CD4-positive, alpha-beta T cell treated with Interleukin-10 for 1 hour (primary cell): Measurements from ENCODE around the gene DGKH.
"Not testable (repeated sequence)": the region's sequence is repeated elsewhere in the genome, so short reads cannot be mapped to it uniquely, and the experiment has no call there.

ENCODE experiments used
- DNase-seq: peaks from one replicate; pipeline ENCODE4 v3.0.0-alpha.2; 2020

DGKH gene

GRCh38 chr13:42116225-42116624 is 67.8 kb downstream of the DGKH start:
- DNase-seq, result no peak

- no peak for DNase-seq
Measured at GRCh38 chr13:42119041-42119440, 70.6 kb downstream of the DGKH start.

DNA sequence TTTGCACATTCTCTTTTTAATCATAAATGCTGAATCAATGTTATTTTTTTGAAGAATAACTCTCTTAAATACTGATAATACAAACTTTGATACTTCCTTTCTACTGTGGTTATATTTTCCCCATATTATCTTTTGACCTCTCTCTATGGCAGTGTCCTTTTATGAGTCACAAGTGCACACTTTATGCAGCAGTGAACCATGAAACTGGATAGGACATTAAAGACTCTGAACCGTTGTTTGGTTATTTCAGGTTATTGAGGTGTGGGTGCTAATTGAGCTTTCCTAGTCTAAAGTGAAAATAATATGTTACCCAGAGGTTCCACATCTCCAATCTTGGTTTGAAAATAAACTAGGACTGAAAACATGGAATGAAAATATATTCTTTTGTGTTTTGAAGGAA is 71.4 kb downstream of the DGKH start:
- no peak for DNase-seq

- DNase-seq, result no peak
Measured at GRCh38 chr13:42123600-42123999, 75.2 kb downstream of the DGKH start.

DNA sequence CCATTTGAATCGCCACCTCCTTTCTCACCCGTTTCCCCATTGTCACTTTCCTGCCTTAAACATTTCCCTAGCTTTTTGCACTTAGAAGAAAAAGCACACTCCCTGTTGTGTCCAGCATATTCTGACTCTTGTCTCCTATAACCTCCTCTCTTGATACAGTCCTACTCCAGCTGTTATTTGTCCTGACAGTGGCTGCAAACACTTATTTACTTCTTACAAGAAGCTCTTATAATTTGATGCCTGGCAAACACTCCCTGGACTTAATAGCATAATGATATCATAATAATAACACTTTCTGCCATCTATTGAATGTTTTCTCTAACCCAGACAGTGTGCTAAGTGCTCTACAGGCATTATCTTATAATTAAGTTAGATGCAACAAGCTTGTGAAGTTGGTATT is 76.6 kb downstream of the DGKH start:
- no peak for DNase-seq

DNA sequence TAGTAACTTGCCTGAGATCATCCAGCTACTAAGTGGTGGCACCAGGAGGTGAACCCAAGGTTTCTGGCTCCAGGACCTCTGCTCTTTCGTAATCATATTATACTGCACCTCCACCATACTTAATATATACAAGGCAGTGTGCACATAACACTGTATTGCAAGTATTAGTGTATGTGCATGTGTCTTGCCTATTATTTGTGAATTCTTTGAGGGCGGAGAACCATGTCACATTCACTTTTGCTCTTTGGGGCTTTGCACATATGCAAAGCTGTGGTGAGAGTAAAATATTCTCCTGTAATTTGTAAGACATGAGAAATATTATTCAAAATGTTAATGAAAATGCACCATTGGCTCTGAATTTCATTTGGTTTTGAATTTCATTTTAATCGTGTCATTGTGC is 78.6 kb downstream of the DGKH start:
- DNase-seq, result no peak

DNA sequence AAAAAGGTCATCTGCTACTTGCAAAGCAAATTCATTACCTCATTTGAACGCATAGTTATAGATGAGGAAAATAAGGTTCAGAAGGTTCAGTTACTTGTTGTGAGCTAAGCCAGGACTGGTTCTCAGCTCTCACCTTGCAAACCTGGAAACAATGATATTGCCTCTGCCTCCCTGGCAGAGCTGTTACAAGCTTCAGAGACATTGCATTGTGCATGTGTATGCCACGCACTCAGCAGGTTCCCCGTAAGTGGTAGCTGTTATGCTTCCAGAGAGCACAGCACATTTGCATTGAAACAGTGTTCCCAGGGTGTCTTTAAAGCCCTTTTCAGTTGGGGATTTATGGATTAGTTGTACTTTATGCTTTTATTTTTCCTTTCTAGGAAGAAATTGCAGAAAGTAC is 80.6 kb downstream of the DGKH start:
- DNase-seq, result no peak

DNA sequence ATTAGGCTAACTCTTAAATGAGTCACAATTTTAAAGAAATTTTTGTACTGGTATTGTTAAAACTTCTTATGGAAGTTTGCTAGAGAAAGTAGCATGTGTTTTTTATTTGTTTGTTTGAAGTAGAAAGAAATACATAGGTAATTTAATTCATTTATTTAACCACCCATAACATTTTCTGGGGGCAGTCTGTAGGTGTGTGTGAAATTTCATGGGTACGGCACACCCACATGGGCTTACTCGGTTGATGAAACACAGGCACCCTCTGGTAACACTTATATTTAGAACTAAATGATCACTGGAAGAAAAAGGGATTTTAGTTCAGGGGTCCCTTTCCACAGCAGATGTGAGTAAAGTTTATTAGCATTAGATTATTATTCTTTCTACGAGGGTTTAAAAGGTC is 88.1 kb downstream of the DGKH start:
- DNase-seq, result no peak

DNA sequence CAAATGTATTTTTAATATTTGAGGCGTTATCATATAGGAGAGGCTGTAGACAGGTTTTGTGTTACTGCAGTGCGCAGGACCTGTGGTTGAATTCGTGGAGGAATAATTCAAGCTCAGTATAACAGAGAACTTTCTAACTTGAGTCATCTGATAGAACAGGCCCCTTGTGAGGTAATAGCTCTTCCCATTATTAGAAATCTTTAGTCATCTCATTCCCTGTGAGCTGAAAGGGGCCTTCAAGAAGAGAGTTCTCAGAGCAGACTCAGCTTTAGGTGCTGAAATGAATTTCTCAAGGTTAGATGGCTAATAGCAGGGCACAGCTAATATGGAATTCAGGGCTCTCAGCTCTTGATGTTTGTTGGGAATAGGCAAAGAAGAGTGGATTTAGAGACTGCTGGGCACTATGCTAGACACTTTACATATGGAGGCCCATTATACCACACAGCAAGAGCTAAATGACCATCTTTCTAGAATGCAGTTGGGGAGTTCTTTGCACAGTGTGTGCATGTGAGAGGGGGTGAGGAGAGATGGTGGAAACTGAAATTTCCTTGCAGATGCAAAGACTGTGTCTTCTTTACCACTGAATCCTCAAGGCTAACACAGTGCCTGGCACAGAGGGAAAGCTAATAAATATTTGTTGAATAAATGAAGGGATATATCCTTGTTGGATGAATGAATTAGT is 89.5 kb downstream of the DGKH start:
- DNase-seq, result no peak

GRCh38 chr13:42140494-42140893 is 92.0 kb downstream of the DGKH start:
- DNase-seq, result no peak

- DNase-seq, result not testable (repeated sequence)
Measured at GRCh38 chr13:42141052-42141451, 92.6 kb downstream of the DGKH start.

- no peak for DNase-seq
Measured at GRCh38 chr13:42146359-42146758, 97.9 kb downstream of the DGKH start.

DNA sequence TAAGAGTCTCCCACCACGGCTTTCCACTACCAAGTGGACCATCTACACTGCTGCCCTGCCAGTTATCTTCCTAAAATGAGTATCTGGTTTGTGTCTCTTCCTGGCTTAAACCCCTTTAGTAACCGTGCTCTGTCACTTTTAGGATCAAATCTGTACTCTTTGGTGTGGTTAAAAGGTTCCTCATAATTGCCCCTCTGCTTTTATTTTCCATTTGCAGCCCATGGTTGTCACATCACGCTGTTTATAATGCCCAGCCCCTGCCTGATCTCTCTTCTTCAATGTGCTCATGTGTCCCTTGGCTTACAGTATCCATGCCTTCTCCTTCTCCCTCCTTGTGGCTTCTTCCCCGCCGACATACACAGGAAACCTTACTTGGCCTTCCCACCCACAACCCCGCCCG is 100.1 kb downstream of the DGKH start:
- DNase-seq, result no peak

GRCh38 chr13:42149136-42149535 is 100.7 kb downstream of the DGKH start:
- DNase-seq, result no peak

DNA sequence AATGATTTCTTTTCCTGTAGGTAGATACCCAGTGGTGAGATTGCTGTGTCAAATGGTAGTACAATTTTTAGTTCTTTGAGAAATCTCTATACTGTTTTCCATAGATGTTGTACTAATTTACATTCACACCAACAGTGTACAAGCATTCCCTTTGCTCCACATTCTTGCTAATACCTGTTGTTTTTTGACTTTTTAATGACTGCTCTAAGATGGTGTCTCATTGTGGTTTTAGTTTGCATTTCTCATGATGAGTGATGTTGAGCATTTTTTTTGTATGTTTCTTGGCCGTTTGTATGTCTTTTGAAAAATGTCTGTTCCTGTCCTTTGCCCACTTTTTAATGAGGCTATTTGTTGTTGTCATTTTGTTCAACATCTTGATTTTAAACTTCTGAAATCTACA is 103.3 kb downstream of the DGKH start:
- no peak for DNase-seq

GRCh38 chr13:42152495-42152894 is 104.0 kb downstream of the DGKH start:
- DNase-seq, result no peak

- DNase-seq, result no peak
Measured at GRCh38 chr13:42153199-42154113, 105.0 kb downstream of the DGKH start.

GRCh38 chr13:42155251-42155650 is 106.8 kb downstream of the DGKH start:
- DNase-seq, result no peak

- DNase-seq, result not testable (repeated sequence)
Measured at GRCh38 chr13:42163338-42163737, 114.9 kb downstream of the DGKH start.

- DNase-seq, result not testable (repeated sequence)
Measured at GRCh38 chr13:42163910-42164309, 115.5 kb downstream of the DGKH start.

DNA sequence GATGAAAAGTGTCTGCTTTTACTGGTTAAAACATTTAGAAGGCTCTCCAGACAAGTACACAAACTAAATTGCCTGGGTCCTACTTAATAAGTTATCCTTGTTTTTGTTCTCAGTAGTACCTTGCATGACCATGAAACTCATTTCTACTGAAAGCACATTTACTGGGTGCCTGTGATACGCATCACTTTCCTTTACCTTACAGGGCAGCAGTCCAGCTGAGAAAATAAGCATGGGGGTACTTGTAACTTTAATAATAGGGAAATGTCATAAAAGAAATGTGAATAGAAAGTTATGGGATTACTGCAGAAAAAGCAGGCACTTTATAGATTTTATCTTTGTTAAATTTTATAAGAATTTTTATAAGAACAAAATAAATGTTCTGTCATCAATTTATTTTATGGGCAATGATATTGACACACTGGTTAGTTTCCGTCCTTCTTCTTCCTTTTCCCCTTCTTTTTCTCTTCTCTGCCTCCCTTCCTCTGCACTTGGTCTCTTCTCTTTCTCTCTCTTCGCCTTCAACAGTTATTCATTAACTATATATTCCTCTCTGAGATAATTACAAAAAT is 116.2 kb downstream of the DGKH start:
- no peak for DNase-seq

GRCh38 chr13:42168496-42168895 is 120.0 kb downstream of the DGKH start:
- no peak for DNase-seq

DNA sequence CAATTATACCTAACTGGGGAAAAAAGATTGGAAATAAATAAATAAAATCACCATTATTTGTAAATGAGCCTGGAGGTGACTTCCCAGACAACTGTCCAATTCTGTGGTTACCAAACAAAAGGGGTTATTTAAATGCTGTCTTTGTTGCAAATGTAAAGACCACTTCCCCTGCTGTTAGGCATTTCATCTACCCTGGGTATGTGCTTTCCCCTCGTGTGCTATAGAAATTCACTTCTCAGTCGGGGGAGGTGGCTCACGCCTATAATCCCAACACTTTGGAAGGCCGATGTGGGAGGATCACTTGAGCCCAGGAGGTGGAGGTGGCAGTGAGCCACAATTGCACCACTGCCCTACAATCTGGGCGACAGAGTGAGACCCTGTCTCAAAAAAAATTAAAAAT is 121.6 kb downstream of the DGKH start:
- DNase-seq, result no peak

- no peak for DNase-seq
Measured at GRCh38 chr13:42173789-42174343, 125.4 kb downstream of the DGKH start.
